Mesothelial cell of epicardium (in vitro differentiated cells): ENCODE results near the gene LYVE1. TPM values are rescaled to one million over a fixed set of nuclear protein-coding genes. Genes with fewer than 3 reads are reported as not detected.

Experiments used
- DNase-seq, 2 experiments: peaks; one replicate each; pipeline ENCODE4 v3.0.0; 2021; ENCODE audit warnings: low spot score in 2 of 2; ENCODE audit not compliant: unreplicated experiment in 2 of 2
- H3K27ac Mint-ChIP-seq: 2 replicates; pipeline ENCODE4 v1.8.0; 2021; ENCODE audit warnings: mixed read lengths
- H3K27me3 Mint-ChIP-seq: 2 replicates; pipeline ENCODE4 v1.8.0; 2021; ENCODE audit warnings: low read depth, mixed read lengths
- H3K36me3 Mint-ChIP-seq: 2 replicates; pipeline ENCODE4 v1.8.0; 2021; ENCODE audit warnings: mixed read lengths
- H3K4me1 Mint-ChIP-seq: 2 replicates; pipeline ENCODE4 v1.8.0; 2021; ENCODE audit warnings: mixed read lengths
- H3K4me3 Mint-ChIP-seq: 2 replicates; pipeline ENCODE4 v1.8.0; 2021; ENCODE audit warnings: mild to moderate bottlenecking, moderate library complexity, mixed read lengths
- H3K9me3 Mint-ChIP-seq: 2 replicates; pipeline ENCODE4 v1.8.0; 2021; ENCODE audit warnings: mixed read lengths
- CTCF ChIP-seq: fragments of 200-600 bp; sonication (generic); IDR thresholded peaks from one replicate; pipeline ENCODE4 v1.5.0; 2021; ENCODE audit warnings: antibody characterized with exemption; ENCODE audit not compliant: unreplicated experiment
- total RNA-seq: library from RNA; stranded (reverse); gene quantifications from 3 replicates; pipeline ENCODE4 v1.2.1, GENCODE V29; 2021

LYVE1 gene
- total RNA-seq, 1 donor from 2014 or later: 0.13 TPM

GRCh38 chr11:10550503-10551289 is 17.8 kb downstream of the LYVE1 start:
- Mint-ChIP-seq H3K27ac (no peak overlapping the region), H3K4me3 (no peak overlapping the region), H3K4me1 (no peaks in the 10 kb centered on the region), H3K36me3 (no peaks in the 10 kb centered on the region), H3K27me3 (peaks cover 24% of the 10 kb centered on the region), H3K9me3 (peaks cover 18% of the 10 kb centered on the region)
- no peak for TF ChIP-seq CTCF
- no peak for DNase-seq

DNA sequence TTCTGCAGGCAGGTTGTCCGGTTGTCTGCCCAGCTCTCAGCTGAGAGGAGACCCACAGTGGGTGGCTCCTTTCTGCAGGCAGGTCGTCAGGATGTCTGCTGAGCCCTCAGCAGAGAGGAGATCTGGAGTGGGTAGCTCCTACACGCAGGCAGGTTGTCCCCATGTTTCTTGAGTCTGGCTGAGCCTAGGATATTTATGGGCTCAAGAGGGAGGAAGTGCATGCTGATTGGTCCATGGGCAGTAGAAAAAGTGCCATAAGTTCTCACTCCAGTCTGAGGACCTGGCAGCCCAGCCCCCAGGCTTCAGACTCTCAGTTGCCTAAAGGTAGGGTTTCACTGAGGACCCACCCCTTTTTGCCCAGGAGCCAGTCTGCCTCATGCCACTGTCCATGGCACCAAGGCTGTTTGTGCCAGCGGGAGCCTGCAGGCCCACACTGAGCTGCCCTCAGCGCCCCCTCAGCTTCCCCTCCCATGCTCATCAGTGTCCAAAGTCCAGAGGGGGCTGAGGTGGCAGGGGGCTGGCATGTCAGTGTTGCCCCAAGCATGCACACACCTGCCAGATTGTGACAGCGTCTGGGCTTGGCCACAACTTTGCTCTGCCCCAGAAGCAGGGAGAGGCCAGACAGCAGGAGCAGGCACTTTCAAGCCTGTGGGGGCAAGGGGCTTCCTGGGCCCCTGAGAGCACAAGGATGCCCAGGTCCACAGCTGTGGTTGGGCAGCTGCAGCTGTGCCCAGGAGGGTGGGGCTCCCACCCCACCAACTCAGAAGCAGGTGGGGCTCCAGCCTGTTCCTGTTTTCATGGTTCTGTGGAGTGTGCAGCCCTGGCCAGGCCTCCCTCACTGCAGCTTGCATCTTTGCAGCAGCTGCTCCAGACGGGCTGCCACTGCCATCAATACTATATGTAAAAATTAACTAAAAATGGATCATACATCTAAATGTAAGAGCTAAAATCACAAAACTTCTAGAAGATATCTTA is 23.7 kb downstream of the LYVE1 start:
- TF ChIP-seq CTCF: no peak
- no peak for DNase-seq
- Mint-ChIP-seq H3K27me3 (peaks cover 18% of the 10 kb centered on the region), H3K4me3 (no peak overlapping the region), H3K9me3 (peaks cover 6% of the 10 kb centered on the region), H3K36me3 (no peaks in the 10 kb centered on the region), H3K27ac (no peak overlapping the region), H3K4me1 (peaks cover 8% of the 10 kb centered on the region)

- no peak for TF ChIP-seq CTCF
- Mint-ChIP-seq H3K27ac (no peak overlapping the region), H3K36me3 (no peaks in the 10 kb centered on the region), H3K4me3 (no peak overlapping the region), H3K4me1 (peaks cover 11% of the 10 kb centered on the region), H3K9me3 (peaks cover 6% of the 10 kb centered on the region), H3K27me3 (peaks cover 14% of the 10 kb centered on the region)
- DNase-seq: no peak
These were observed 24.7 kb downstream of the LYVE1 start for GRCh38 chr11:10543782-10544181.

DNA sequence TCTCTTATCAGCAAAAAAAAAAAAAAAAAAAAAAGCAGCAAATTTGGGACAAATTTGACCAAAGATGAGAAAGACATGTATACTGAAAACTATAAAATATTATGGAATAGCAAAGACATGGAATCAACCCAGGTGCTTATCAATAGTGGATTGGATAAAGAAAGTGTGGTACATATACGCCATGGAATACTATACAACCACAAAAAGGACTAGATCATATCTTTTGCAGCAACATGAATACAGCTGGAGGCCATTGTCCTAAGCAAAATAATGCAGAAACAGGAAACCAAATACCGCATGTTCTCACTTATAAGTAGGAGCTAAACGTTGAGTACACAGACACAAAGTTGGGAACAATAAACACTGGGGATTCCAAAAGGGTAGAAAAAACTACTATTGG is 25.7 kb downstream of the LYVE1 start:
- H3K4me3 Mint-ChIP-seq: no peak overlapping the region

GRCh38 chr11:10541561-10541930 is 26.9 kb downstream of the LYVE1 start:
- Mint-ChIP-seq H3K4me1 (peaks cover 11% of the 10 kb centered on the region), H3K27me3 (peaks cover 2% of the 10 kb centered on the region)

More for the DNA sequence above, 25.7 kb downstream of the LYVE1 start:
- Mint-ChIP-seq H3K27ac (no peak overlapping the region), H3K36me3 (no peaks in the 10 kb centered on the region), H3K9me3 (peaks cover 6% of the 10 kb centered on the region), H3K27me3 (peaks cover 5% of the 10 kb centered on the region), H3K4me1 (peaks cover 11% of the 10 kb centered on the region)
- no peak for TF ChIP-seq CTCF
- DNase-seq: no peak

More at GRCh38 chr11:10541561-10541930, 26.9 kb downstream of the LYVE1 start:
- H3K27ac Mint-ChIP-seq: peak overlapping the region; percentile 86
- H3K4me3 Mint-ChIP-seq: peak overlapping the region; percentile 93
- no peak for TF ChIP-seq CTCF
- no peaks in the 10 kb centered on the region for H3K36me3 Mint-ChIP-seq
- no peak for DNase-seq
- peaks cover 6% of the 10 kb centered on the region for H3K9me3 Mint-ChIP-seq
